ENCODE results near the gene GNPTAB.
"Not testable (repeated sequence)": the region's sequence is repeated elsewhere in the genome, so short reads cannot be mapped to it uniquely, and the experiment has no call there.

GNPTAB gene

GRCh38 chr12:101838628-101839323, 8.0 kb upstream of the GNPTAB start:
- no peak for FAIRE-seq
- DNase-seq (ENCODE audit: insufficient read length, low spot score) = no peak
- no peak for TF ChIP-seq POLR2A (IDR thresholded peaks at IDR 0.05; ENCODE audit: low read depth, low read length)

- no peak for DNase-seq (ENCODE audit: insufficient read length, low spot score)
- no peak for TF ChIP-seq POLR2A (IDR thresholded peaks at IDR 0.05; ENCODE audit: low read depth, low read length)
- FAIRE-seq = peak; percentile 60
These were observed 1.3 kb upstream of the GNPTAB start for GRCh38 chr12:101832030-101832429.

GRCh38 chr12:101829639-101830366, 956 bp downstream of the GNPTAB start:
- no peak for TF ChIP-seq POLR2A (IDR thresholded peaks at IDR 0.05; ENCODE audit: low read depth, low read length)
- no peak for DNase-seq (ENCODE audit: insufficient read length, low spot score)
- FAIRE-seq = no peak

- TF ChIP-seq POLR2A (IDR thresholded peaks at IDR 0.05; ENCODE audit: low read depth, low read length) = no peak
- no peak for FAIRE-seq
- DNase-seq (ENCODE audit: insufficient read length, low spot score) = no peak
These were observed 2.1 kb downstream of the GNPTAB start for GRCh38 chr12:101828463-101829196.

- DNase-seq (ENCODE audit: insufficient read length, low spot score) (no peak), FAIRE-seq (no peak)
- TF ChIP-seq POLR2A (IDR thresholded peaks at IDR 0.05; ENCODE audit: low read depth, low read length) = no peak
These were observed 3.9 kb downstream of the GNPTAB start for GRCh38 chr12:101826766-101827368.

GRCh38 chr12:101824831-101825230, 5.9 kb downstream of the GNPTAB start:
- TF ChIP-seq POLR2A (IDR thresholded peaks at IDR 0.05; ENCODE audit: low read depth, low read length) = no peak
- FAIRE-seq = no peak
- DNase-seq (ENCODE audit: insufficient read length, low spot score) = no peak

- FAIRE-seq = no peak
- peak; percentile 29 for DNase-seq (ENCODE audit: insufficient read length, low spot score)
- no peak for TF ChIP-seq POLR2A (IDR thresholded peaks at IDR 0.05; ENCODE audit: low read depth, low read length)
These were observed 6.9 kb downstream of the GNPTAB start for GRCh38 chr12:101823891-101824290.

GRCh38 chr12:101823039-101823438, 7.7 kb downstream of the GNPTAB start:
- DNase-seq (ENCODE audit: insufficient read length, low spot score) = no peak
- TF ChIP-seq POLR2A (IDR thresholded peaks at IDR 0.05; ENCODE audit: low read depth, low read length) = no peak
- FAIRE-seq = no peak

GRCh38 chr12:101819467-101819866, 11.3 kb downstream of the GNPTAB start:
- no peak for TF ChIP-seq POLR2A (IDR thresholded peaks at IDR 0.05; ENCODE audit: low read depth, low read length)
- DNase-seq (ENCODE audit: insufficient read length, low spot score) = no peak

GRCh38 chr12:101818689-101819088, 12.1 kb downstream of the GNPTAB start:
- FAIRE-seq; DNase-seq (ENCODE audit: insufficient read length, low spot score): not testable (repeated sequence)

More at GRCh38 chr12:101819467-101819866, 11.3 kb downstream of the GNPTAB start:
- no peak for FAIRE-seq

GRCh38 chr12:101813117-101813516, 17.6 kb downstream of the GNPTAB start:
- no peak for FAIRE-seq
- DNase-seq (ENCODE audit: insufficient read length, low spot score) = no peak
- TF ChIP-seq POLR2A (IDR thresholded peaks at IDR 0.05; ENCODE audit: low read depth, low read length) = no peak

- not testable (repeated sequence) for FAIRE-seq
These were observed 18.0 kb downstream of the GNPTAB start for GRCh38 chr12:101812716-101813115.

GRCh38 chr12:101811342-101811741, 19.4 kb downstream of the GNPTAB start:
- FAIRE-seq; DNase-seq (ENCODE audit: insufficient read length, low spot score): not testable (repeated sequence)

More at GRCh38 chr12:101812716-101813115, 18.0 kb downstream of the GNPTAB start:
- DNase-seq (ENCODE audit: insufficient read length, low spot score) = not testable (repeated sequence)

- no peak for DNase-seq (ENCODE audit: insufficient read length, low spot score)
- FAIRE-seq = no peak
- no peak for TF ChIP-seq POLR2A (IDR thresholded peaks at IDR 0.05; ENCODE audit: low read depth, low read length)
These were observed 21.6 kb downstream of the GNPTAB start for GRCh38 chr12:101809208-101809607.

All from H54 (cell line).